ENCODE measurements around the gene GANAB.

- no peak for TF ChIP-seq EZH2 (IDR thresholded peaks at IDR 0.05; ENCODE audit: low read length, missing control alignments)
- TF ChIP-seq, protein P1, sequence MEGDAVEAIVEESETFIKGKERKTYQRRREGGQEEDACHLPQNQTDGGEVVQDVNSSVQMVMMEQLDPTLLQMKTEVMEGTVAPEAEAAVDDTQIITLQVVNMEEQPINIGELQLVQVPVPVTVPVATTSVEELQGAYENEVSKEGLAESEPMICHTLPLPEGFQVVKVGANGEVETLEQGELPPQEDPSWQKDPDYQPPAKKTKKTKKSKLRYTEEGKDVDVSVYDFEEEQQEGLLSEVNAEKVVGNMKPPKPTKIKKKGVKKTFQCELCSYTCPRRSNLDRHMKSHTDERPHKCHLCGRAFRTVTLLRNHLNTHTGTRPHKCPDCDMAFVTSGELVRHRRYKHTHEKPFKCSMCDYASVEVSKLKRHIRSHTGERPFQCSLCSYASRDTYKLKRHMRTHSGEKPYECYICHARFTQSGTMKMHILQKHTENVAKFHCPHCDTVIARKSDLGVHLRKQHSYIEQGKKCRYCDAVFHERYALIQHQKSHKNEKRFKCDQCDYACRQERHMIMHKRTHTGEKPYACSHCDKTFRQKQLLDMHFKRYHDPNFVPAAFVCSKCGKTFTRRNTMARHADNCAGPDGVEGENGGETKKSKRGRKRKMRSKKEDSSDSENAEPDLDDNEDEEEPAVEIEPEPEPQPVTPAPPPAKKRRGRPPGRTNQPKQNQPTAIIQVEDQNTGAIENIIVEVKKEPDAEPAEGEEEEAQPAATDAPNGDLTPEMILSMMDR (conservative IDR thresholded peaks at IDR 0.05 in 1 of 2, IDR thresholded peaks at IDR 0.05 in 1 of 2; ENCODE audit: low read depth in 1 of 2, low read length in 2 of 2): no peak
Observed at GRCh38 chr11:62656796-62657429, 10.5 kb upstream of the GANAB start.

Data from fibroblast of lung (primary cell).